Measurements from ENCODE around the gene MOB3A.

Gene MOB3A

DNA sequence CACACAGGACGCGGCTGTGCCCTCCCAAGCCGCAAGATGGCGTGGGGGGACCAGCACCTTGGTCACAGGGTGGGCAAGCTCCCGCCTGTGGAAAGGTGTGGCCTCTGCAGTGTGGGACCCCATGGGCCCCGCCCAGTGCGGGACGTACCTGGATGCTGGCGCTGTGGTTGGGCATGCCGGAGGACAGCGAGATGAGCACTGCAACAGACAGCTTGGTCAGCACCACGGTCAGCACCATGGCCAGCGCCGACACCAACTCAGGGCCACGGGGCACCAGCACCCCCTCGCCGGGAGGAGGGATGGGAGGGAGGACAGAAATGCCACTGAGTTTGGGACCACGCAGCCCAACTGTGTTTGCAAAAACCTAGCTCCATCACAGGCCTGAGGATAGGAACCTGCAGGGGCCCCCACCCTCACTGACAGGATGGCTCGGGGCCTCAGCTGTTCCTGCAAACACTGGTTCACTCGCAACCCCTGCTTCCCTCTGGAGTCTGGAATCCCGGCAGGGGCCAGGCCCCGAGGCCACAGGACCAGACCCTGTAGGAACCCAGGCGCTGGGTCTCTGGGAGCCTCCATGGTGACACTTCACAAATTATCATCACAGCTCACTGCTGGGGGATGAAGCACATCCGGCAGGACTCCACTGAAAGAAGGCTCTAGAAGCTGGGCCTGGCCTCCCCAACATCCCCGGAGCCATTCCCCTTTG lies 27.7 kb upstream of the MOB3A start:
- peak; percentile 17 for DNase-seq

- no peak for DNase-seq
These were observed 26.9 kb upstream of the MOB3A start for GRCh38 chr19:2122982-2123381.

DNA sequence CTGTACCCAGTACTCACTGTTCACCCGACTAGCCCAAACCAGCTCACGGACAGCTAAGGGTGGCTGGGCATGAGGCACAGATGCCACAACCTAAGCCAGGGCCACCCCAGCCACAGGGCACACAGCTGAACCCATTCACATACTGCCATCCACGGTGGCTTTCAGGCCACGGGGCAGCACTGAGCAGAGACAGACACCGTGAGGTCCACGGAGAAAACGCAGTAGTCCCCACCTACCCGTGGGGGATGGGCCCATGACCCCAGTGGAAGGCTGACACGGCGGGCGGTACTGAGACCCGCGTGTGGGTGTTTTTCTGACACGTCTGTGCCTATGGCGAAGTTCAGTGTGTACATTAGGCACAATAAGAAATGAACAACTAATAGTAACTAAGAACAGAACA lies 26.1 kb upstream of the MOB3A start:
- DNase-seq, result no peak

- no peak for DNase-seq
These were observed 25.4 kb upstream of the MOB3A start for GRCh38 chr19:2121416-2122051.

- no peak for DNase-seq
These were observed 24.7 kb upstream of the MOB3A start for GRCh38 chr19:2120821-2121220.

DNA sequence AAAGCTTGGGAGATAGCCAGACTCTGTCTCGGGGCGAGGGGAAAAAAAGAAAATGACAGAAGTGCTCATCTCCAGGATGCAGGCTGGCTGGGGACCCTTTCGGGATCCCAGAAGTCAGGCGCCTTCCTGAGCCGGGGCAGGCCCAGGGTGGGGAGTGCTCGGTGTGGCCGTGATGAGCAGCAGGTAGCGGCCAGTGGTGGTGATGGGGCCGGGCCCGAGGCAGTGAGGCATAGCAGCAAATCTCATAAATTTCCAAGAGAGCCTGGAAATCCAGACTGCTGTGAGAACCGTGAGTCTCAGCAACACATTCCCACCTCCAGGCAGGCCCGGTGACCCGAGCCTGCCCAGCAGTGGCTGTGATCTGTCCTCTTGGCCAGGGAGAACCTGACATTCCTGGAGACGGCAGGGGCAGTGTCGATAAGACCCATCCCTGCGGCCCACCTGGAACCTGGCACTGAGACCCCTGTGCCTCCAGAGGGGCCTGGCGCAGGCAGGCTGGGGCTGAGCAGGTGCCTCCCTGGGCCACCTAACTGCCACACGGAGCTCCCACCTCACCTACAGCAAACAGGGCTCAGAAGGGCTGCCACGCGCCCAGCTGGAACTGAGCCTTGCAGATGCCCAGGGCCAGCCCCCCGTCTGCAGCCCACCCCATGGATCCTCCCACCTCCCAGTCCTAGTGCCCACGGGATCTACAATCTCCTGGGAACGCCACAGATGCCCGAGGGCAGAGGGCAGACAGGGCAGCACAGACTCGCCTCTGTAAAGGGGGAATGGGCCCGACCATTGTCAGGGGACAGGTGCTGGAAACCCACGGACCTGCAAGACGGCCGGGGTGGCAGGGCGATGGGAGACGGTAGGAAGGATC lies 24.0 kb upstream of the MOB3A start:
- DNase-seq, result no peak

- DNase-seq, result no peak
These were observed 22.3 kb upstream of the MOB3A start for GRCh38 chr19:2118438-2118837.

DNA sequence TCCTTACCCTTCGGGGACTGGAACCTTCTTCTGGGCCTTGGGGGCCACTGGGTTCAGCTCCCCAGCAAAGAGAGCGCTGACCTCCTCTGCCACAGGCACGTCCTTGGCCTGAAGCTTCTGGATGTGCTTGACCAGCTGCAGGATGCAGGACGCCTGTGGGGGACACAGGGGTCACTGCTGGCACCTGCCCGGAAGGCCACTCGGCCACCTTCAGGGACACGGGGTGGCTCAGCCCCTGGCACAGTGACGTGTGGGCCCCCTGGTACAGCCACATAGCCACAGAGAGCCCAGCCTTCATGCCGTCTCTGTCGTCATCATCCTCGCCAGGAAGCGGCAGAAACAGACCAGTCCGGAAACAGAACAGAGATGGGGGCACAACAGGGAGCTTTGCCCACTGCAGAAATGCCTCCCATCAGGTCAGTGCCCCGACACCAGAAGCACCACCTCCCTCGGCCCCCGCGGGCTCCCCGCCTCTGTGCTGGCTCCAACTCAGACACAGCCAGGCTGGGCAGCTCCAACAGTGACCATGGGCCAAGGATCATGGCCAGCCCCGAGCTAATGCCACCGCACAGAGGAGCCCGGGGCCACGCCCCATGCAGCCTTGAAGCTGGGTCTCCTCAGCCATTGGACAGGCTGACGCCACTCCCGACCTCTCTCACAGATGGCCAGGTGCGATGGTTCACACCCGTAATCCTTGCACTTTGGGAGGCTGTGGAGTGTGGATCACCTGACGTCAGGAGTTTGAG lies 21.3 kb upstream of the MOB3A start:
- DNase-seq, result no peak

- DNase-seq, result no peak
These were observed 20.4 kb upstream of the MOB3A start for GRCh38 chr19:2116507-2116906.

DNA sequence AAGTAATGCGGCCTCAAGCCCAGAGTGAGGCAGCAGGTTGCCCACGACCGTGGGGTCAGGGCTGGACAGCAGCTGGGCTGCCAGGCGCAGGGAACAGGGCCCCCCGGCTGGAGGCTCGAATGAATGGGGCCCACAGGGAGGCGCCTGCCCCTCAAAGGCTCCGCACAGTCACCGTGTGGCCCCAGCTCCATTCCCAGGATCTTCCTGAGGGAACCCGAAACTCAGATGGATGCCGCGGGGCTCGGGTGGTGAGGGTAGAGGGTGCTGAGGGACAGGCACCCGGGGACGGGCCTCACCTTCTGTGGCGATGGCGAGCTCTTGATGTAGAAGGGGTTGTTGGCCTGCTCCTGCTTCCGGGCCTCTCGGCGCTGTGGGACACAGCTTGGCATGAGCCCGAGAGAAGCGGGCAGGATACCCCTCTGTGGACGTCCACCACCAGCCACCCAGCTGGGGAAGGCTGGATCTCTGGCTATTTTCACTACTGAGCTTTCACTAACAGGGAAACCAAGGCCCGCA lies 19.8 kb upstream of the MOB3A start:
- DNase-seq, result no peak

GRCh38 chr19:2115324-2115723 lies 19.2 kb upstream of the MOB3A start:
- no peak for DNase-seq

DNA sequence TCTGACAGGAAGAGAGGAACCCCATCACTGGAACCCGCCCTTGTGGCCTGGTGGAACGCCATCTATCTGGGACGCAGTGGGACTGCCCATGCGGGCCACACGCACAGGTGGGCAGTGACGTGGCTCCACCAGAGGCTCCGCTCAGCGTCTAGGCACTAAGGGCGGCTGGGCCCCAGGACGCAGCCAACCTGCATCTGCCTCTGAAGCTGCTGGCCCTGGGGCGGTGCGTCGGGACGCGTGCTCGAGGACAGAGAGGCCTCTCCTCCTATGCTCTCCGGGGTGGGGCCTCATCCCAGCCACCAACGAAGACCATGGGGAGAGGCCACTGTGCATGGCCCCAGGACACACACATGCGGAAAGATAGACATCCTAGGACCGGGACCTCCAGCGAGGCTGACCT lies 18.7 kb upstream of the MOB3A start:
- DNase-seq, result no peak

GRCh38 chr19:2114218-2114617 lies 18.1 kb upstream of the MOB3A start:
- DNase-seq, result no peak

DNA sequence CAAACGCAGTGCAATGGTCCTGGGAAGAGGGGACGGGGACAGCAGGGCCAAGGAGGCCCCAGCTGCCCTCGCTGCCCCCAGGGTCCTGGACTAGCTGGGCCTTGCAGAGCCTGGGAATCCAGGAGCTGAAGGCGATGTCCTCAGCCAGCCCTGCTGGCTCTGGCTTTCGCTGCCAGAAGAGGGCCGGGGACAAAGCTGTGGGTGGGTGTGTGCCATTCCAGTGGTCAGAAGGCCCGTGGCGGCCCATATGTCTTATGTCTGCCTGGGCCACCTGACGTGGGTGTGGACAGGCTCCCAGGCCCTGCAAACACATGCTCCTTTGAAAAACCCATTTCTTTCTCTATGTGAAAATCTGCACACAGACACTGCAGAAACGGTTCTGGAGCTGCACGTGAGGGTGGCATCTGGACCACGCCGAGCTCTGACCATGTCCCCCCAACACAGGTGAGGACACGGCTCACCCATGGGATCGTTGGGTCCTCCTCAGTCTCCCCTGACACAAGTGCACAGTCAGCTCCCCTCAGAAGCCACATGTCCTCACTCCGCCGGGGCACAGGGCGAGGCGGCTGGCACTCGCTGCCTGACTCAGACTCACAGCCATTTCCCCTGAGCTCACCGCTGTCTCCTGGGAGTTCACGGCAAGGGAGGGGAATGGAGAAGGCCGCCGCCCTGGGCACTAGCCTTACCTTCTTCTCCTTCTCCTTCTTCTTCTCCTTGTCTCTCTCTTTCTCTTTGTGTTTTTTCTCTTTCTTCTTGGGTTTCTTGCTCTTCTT lies 17.5 kb upstream of the MOB3A start:
- no peak for DNase-seq

- no peak for DNase-seq
These were observed 16.6 kb upstream of the MOB3A start for GRCh38 chr19:2112516-2113320.

- no peak for DNase-seq
These were observed 15.8 kb upstream of the MOB3A start for GRCh38 chr19:2111886-2112285.

- DNase-seq, result no peak
These were observed 15.3 kb upstream of the MOB3A start for GRCh38 chr19:2111425-2111824.

DNA sequence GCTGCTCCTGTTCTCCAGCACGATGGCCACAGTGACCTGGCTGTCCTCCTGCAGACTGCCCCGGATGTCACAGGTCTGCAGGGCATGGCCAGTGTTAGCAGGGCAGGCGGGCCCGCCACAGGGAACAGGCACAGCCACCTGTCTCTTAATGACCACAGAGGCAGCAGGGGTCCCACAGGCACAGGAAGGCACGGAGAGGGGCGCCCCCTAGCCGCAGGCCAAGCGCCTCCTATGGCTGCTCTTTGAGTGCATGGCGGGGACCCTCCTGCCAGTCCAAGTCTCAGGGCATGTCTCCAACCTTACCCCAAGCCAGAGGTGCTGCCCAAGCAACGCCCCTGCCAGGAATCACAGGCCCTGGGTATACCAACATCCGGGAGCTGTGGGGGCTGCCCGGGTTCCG lies 14.7 kb upstream of the MOB3A start:
- DNase-seq, result no peak

DNA sequence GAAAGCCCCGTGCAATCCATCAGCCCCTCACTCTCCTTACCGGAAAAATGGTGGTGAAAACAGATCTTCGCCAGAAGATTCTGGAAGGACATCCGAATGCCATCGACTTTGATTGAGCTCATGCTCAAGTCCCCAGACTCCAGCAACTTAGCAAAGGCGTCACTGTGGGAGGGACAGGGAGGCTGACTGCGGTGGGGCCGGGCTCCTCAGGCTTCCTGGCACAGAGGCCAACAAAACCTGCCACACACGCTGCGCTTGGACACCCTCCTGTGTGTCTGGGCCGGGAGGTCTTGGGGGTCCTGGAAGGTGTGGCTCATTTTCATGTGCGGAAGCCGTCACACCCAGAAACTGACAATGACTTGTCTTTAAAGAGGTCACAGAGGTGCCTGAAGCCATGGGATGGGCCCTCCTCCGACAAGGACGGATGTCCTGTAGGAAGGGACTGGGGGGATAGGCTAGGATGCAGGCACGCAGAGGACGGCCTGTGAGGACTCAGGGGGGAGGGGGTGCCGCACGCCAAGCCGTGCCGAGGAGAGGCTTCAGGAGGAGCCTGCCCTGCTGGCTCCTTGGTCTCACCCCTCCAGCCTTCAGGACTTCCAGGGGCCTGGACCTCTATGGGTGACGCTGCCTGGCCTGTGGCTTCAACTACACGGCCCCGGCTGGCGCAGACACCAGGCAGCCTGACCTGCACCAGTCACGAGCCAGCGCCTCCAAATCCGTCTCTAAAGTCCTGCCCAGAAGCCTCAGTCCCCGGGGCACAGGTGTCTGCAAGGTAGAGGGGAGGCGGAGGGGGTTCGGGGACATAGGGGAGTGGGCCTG lies 13.1 kb upstream of the MOB3A start:
- DNase-seq, result no peak

DNA sequence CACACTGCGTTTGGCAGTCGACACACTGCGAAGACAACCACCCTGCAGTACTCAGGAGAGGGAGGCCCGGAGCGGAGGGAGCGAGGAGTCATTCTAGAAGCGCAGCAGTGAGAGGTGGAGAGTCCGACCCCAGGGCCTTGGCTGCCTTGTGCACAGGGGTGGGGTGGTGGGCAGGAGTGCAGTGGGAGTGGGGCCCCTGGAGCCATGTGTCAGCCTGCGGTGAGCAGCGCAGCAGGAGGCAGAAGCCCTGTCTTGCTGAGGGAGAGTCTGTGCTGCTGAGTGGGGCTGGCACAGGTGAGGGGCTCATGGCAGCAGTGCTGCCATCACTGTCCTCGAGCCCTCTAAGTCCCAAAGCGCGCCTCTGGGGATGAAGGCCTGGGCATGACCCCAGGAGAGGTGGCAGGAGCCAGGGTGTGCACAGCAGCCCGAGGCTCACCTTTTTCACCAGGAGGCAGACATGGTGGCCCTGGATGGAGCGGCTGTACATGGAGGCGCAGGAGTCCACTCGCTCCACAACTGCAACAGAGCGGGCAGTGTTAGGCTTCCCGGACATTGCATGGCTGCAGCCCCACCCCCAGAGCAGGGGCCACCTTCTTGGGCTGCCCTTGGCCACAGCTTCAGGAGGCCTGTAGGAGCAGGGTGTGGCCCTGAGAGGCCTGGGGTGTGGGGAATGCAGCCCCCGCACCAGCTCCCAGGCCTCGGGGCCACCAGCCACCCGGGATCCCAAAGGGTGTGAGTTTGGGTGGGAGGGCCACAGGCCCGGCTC lies 12.3 kb upstream of the MOB3A start:
- DNase-seq, result no peak
